ENCODE measurements around the gene ASB18. TPM values are rescaled to one million over a fixed set of nuclear protein-coding genes. Genes with fewer than 3 reads are reported as not detected.

Gene ASB18
- total RNA-seq, 1 experiment from 2014 or later, result not detected

DNA sequence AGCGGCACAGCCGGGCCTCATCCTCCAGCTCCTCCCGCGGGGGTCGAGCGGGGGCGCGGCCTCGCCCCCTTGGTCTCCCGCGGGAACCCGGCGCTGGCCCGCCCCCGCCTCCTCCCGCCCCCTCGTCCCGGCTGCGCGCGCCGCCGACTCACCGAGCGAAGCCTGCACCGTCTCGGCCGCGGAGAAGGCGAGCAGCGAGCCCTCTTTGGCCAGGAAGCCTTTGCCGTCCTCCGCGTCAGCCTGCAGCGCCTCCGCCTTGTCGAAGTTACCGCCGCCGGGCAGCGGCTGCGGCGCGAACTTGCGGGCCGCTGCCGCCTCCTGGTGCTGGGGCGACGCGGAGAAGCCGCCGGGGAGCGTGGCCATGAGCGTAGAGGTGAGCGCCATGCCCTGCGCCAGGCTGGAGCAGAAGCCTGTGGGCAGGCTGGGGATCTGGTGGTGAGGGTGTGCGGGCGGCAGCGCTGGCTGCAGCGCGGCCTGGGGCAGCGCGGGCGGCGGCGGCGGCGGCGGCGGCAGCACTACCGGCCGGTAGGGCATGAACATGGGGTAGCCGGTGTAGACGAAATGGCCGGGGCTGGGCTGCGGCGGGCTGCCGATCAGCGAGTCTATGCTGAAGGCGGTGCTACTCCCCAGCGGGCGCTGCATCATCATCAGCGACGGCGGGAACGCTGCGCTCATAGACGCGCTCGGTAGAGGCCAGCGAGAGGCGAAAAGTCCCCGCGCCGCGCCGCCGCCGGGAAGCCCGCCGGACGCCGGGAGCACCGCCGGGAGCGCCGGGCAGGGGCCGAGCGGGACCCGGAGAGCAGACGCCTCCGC lies 96.7 kb downstream of the ASB18 start (continued):
- TF ChIP-seq, protein P1, sequence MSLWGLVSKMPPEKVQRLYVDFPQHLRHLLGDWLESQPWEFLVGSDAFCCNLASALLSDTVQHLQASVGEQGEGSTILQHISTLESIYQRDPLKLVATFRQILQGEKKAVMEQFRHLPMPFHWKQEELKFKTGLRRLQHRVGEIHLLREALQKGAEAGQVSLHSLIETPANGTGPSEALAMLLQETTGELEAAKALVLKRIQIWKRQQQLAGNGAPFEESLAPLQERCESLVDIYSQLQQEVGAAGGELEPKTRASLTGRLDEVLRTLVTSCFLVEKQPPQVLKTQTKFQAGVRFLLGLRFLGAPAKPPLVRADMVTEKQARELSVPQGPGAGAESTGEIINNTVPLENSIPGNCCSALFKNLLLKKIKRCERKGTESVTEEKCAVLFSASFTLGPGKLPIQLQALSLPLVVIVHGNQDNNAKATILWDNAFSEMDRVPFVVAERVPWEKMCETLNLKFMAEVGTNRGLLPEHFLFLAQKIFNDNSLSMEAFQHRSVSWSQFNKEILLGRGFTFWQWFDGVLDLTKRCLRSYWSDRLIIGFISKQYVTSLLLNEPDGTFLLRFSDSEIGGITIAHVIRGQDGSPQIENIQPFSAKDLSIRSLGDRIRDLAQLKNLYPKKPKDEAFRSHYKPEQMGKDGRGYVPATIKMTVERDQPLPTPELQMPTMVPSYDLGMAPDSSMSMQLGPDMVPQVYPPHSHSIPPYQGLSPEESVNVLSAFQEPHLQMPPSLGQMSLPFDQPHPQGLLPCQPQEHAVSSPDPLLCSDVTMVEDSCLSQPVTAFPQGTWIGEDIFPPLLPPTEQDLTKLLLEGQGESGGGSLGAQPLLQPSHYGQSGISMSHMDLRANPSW (CRISPR knock-in tag; conservative IDR thresholded peaks at IDR 0.05; ENCODE audit: low read depth), result no peak
- TF ChIP-seq ERG (CRISPR knock-in tag; IDR thresholded peaks at IDR 0.05) (no peak), ATF3 (CRISPR knock-in tag; conservative IDR thresholded peaks at IDR 0.05) (no peak), IRF1 (CRISPR knock-in tag; IDR thresholded peaks at IDR 0.05) (no peak), ZNF423 (CRISPR knock-in tag; IDR thresholded peaks at IDR 0.05) (no peak), SMAD3 (CRISPR knock-in tag; IDR thresholded peaks at IDR 0.05; ENCODE audit: borderline replicate concordance) (no peak), GRHL2 (CRISPR knock-in tag; IDR thresholded peaks at IDR 0.05; ENCODE audit: insufficient replicate concordance, severe bottlenecking) (no peak), AFF4 (CRISPR knock-in tag; IDR thresholded peaks at IDR 0.05; ENCODE audit: borderline replicate concordance) (no peak), ZNF281 (CRISPR knock-in tag; IDR thresholded peaks at IDR 0.05) (no peak), OVOL2 (CRISPR knock-in tag; IDR thresholded peaks at IDR 0.05; ENCODE audit: borderline replicate concordance) (no peak), ZNF512 (CRISPR knock-in tag; IDR thresholded peaks at IDR 0.05; ENCODE audit: borderline replicate concordance) (no peak), ZNF416 (CRISPR knock-in tag; IDR thresholded peaks at IDR 0.05) (no peak), CDX4 (CRISPR knock-in tag; IDR thresholded peaks at IDR 0.05; ENCODE audit: borderline replicate concordance) (no peak), ZNF263 (CRISPR knock-in tag; IDR thresholded peaks at IDR 0.05; ENCODE audit: low read depth) (peak; percentile 44; the same call in 1 of the 2 replicates), NR2C2 (CRISPR knock-in tag; IDR thresholded peaks at IDR 0.05) (no peak), KAT7 (CRISPR knock-in tag; IDR thresholded peaks at IDR 0.05; ENCODE audit: borderline replicate concordance) (0 out of 2 replicates have a peak, but pooled peaks have one; percentile 6), ZNF671 (CRISPR knock-in tag; IDR thresholded peaks at IDR 0.05) (no peak)
- TF ChIP-seq, protein P2, sequence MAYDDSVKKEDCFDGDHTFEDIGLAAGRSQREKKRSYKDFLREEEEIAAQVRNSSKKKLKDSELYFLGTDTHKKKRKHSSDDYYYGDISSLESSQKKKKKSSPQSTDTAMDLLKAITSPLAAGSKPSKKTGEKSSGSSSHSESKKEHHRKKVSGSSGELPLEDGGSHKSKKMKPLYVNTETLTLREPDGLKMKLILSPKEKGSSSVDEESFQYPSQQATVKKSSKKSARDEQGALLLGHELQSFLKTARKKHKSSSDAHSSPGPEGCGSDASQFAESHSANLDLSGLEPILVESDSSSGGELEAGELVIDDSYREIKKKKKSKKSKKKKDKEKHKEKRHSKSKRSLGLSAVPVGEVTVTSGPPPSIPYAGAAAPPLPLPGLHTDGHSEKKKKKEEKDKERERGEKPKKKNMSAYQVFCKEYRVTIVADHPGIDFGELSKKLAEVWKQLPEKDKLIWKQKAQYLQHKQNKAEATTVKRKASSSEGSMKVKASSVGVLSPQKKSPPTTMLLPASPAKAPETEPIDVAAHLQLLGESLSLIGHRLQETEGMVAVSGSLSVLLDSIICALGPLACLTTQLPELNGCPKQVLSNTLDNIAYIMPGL (CRISPR knock-in tag; IDR thresholded peaks at IDR 0.05), result 0 out of 2 replicates have a peak, but pooled peaks have one; percentile 13
- TF ChIP-seq, protein P3, sequence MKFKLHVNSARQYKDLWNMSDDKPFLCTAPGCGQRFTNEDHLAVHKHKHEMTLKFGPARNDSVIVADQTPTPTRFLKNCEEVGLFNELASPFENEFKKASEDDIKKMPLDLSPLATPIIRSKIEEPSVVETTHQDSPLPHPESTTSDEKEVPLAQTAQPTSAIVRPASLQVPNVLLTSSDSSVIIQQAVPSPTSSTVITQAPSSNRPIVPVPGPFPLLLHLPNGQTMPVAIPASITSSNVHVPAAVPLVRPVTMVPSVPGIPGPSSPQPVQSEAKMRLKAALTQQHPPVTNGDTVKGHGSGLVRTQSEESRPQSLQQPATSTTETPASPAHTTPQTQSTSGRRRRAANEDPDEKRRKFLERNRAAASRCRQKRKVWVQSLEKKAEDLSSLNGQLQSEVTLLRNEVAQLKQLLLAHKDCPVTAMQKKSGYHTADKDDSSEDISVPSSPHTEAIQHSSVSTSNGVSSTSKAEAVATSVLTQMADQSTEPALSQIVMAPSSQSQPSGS (CRISPR knock-in tag; IDR thresholded peaks at IDR 0.05; ENCODE audit: borderline replicate concordance, low read depth), result no peak

Data from WTC11 (cell line).